K562 (cell line): Measurements from ENCODE around the gene SPEG. TPM values are rescaled to one million over a fixed set of nuclear protein-coding genes. Genes with fewer than 3 reads are reported as not detected.

Experiments used
- ATAC-seq: fragments of 200-7000 bp; cut with Tn5 transposase; 3 replicates; pipeline ENCODE4 v1.9.1; 2020; ENCODE audit warnings: moderate library complexity
- BruUV-seq: library from RNA; stranded (reverse); fragments of 400-500 nt; replicated peaks from 2 replicates; lab custom pipeline; 2021; lab: Mats Ljungman, UMichigan
- CTCF ChIA-PET: fragments of 300-600 bp; formaldehyde crosslinking; extraction: SDS; loops from one replicate; lab custom pipeline; 2021; ENCODE audit warnings: low intra/inter-chr PET ratio; lab: Yijun Ruan, JAX
- POLR2A ChIA-PET: fragments of 300-600, 350-650 bp; sonication (Branson Sonifier 250); formaldehyde crosslinking; extraction: SDS; loops from one replicate; lab custom pipeline; 2021; ENCODE audit warnings: antibody characterized with exemption, inconsistent platforms; lab: Yijun Ruan, JAX
- DNase-seq, 4 experiments: peaks; one replicate each; pipeline versions ENCODE4 v3.0.0 to v3.0.0-alpha.2; 2011 to 2018; ENCODE audit warnings: low spot score in 3 of 4, mixed read lengths in 3 of 4; ENCODE audit errors: extremely low read depth in 1 of 4
- FAIRE-seq: peaks from 2 replicates; lab custom pipeline; 2011; peaks lifted over from hg19 to GRCh38; lab: Jason Lieb, UNC
- H2AFZ ChIP-seq: 2 replicates; pipeline ENCODE4 v1.6.0; 2011; ENCODE audit warnings: low read depth, low read length, control low read depth, inconsistent platforms
- H3K27ac ChIP-seq: fragments of 200-600 bp; 3 replicates; pipeline ENCODE4 v1.8.0; 2011; ENCODE audit warnings: low read depth, mild to moderate bottlenecking, control low read depth, inconsistent platforms, low read length, moderate library complexity, mixed read lengths; ENCODE audit errors: extremely low read depth
- H3K27me3 ChIP-seq, 2 experiments: fragments of 300-600 bp in 1 of 2; 2 replicates in 1 of 2; 3 replicates in 1 of 2; pipeline versions ENCODE4 v1.6.0 to v1.8.0; 2011; ENCODE audit warnings: inconsistent platforms in 2 of 2, low read length in 2 of 2, mild to moderate bottlenecking in 1 of 2, mixed read lengths in 1 of 2, moderate library complexity in 1 of 2; ENCODE audit not compliant: control insufficient read depth in 2 of 2, insufficient read depth in 2 of 2
- H3K36me3 ChIP-seq: fragments of 300-600 bp; 3 replicates; pipeline ENCODE4 v1.8.0; 2011; ENCODE audit warnings: mild to moderate bottlenecking, low read length, inconsistent platforms; ENCODE audit not compliant: control insufficient read depth, insufficient read depth
- H3K4me1 ChIP-seq, 2 experiments: fragments of 200-600 bp in 1 of 2; replicated peaks in 1 of 2; 2 replicates in 1 of 2; 3 replicates in 1 of 2; pipeline versions ENCODE4 v1.5.1 to v1.8.0; 2011; ENCODE audit warnings: inconsistent platforms in 2 of 2, low read length in 2 of 2, mild to moderate bottlenecking in 1 of 2, mixed read lengths in 1 of 2, moderate library complexity in 1 of 2; ENCODE audit not compliant: control insufficient read depth in 2 of 2, insufficient read depth in 2 of 2
- H3K4me2 ChIP-seq: 2 replicates; pipeline ENCODE4 v1.6.1; 2011; ENCODE audit warnings: low read length, control low read depth, inconsistent platforms, mixed read lengths; ENCODE audit not compliant: insufficient read depth
- H3K4me3 ChIP-seq: fragments of 200-600 bp; sonication (generic), shearing (Covaris generic); 2 replicates; pipeline ENCODE4 v1.5.1; 2016; ENCODE audit warnings: control low read depth, inconsistent platforms
- H3K79me2 ChIP-seq: fragments of 200-600 bp; 3 replicates; pipeline ENCODE4 v1.8.0; 2011; ENCODE audit warnings: low read length, inconsistent platforms; ENCODE audit not compliant: control insufficient read depth, insufficient read depth
- H3K9ac ChIP-seq, 2 experiments: 2 replicates each; pipeline versions ENCODE4 v1.6.0 to v1.6.1; 2011; ENCODE audit warnings: low read depth in 2 of 2, low read length in 2 of 2, control low read depth in 1 of 2, inconsistent platforms in 1 of 2, mild to moderate bottlenecking in 1 of 2, mixed read lengths in 1 of 2; ENCODE audit not compliant: insufficient read depth in 1 of 2
- H3K9me1 ChIP-seq: one replicate; pipeline ENCODE4 v1.6.0; 2011; ENCODE audit warnings: inconsistent platforms, mild to moderate bottlenecking, low read length, moderate library complexity; ENCODE audit not compliant: control insufficient read depth, insufficient read depth
- H3K9me3 ChIP-seq: replicated peaks from 2 replicates; pipeline ENCODE4 v1.5.1; 2011; ENCODE audit warnings: low read depth, low read length, inconsistent platforms; ENCODE audit not compliant: control insufficient read depth, insufficient read depth
- H4K20me1 ChIP-seq: replicated peaks from 2 replicates; pipeline ENCODE4 v1.6.1; 2011; ENCODE audit warnings: low read length, inconsistent platforms, mixed read lengths; ENCODE audit not compliant: control insufficient read depth, insufficient read depth
- HDAC1 ChIP-seq, 2 experiments: fragments of 450-650 bp; IDR thresholded peaks; 2 replicates each; pipeline ENCODE4 v1.6.1; 2016 to 2017; ENCODE audit warnings: inconsistent platforms in 1 of 2, mild to moderate bottlenecking in 1 of 2, moderate library complexity in 1 of 2
- HNRNPK ChIP-seq: fragments of 200-400 bp; formaldehyde crosslinking; IDR thresholded peaks from one replicate; pipeline ENCODE4 v1.6.1; 2018; ENCODE audit warnings: mild to moderate bottlenecking, low read depth, low read length; ENCODE audit not compliant: poor library complexity, severe bottlenecking
- KLF10 ChIP-seq: fragments of 250-450 bp; sonication (Bioruptor Pico); IDR thresholded peaks from 2 replicates; pipeline ENCODE4 v1.6.1; 2021; ENCODE audit warnings: matching md5 sums
- MIER1 ChIP-seq: fragments of 450-650 bp; IDR thresholded peaks from 2 replicates; pipeline ENCODE4 v1.6.1; 2016; ENCODE audit warnings: antibody characterized with exemption, mild to moderate bottlenecking, low read depth
- PHB ChIP-seq: fragments of 250-450 bp; sonication (Bioruptor Pico); IDR thresholded peaks from 2 replicates; pipeline ENCODE4 v1.5.0; 2021
- PPARD ChIP-seq: fragments of 250-450 bp; sonication (Bioruptor Pico); IDR thresholded peaks from 2 replicates; pipeline ENCODE4 v1.8.0; 2022; ENCODE audit warnings: inconsistent platforms, mild to moderate bottlenecking, moderate library complexity
- PURB ChIP-seq: sonication (generic); formaldehyde crosslinking; IDR thresholded peaks from 2 replicates; pipeline ENCODE4 v1.9.0; 2021; ENCODE audit warnings: low read depth, mild to moderate bottlenecking, missing genetic modification reagents
- SLC30A9 ChIP-seq: fragments of 250-450 bp; sonication (Bioruptor Pico); IDR thresholded peaks from 2 replicates; pipeline ENCODE4 v1.8.0; 2022; ENCODE audit warnings: mild to moderate bottlenecking, moderate library complexity
- TAF7 ChIP-seq: fragments of 450-650 bp; IDR thresholded peaks from 2 replicates; pipeline ENCODE4 v1.6.1; 2016; ENCODE audit warnings: missing genetic modification characterization, missing compliant biosample characterization
- TEAD4 ChIP-seq, 2 experiments: sonication (generic) in 1 of 2; formaldehyde crosslinking in 1 of 2; IDR thresholded peaks; 2 replicates each; pipeline versions ENCODE4 v1.6.1 to v1.8.0; 2012 to 2022; ENCODE audit warnings: borderline replicate concordance in 1 of 2, inconsistent platforms in 1 of 2, low read length in 1 of 2, mild to moderate bottlenecking in 1 of 2, missing genetic modification reagents in 1 of 2
- WHSC1 ChIP-seq: IDR thresholded peaks from one replicate; pipeline ENCODE4 v1.6.1; 2012; ENCODE audit warnings: low read length, control low read depth, inconsistent platforms
- ZNF165 ChIP-seq: fragments of 250-450 bp; sonication (Bioruptor Pico); IDR thresholded peaks from 2 replicates; pipeline ENCODE4 v1.4.0; 2020; ENCODE audit warnings: borderline replicate concordance
- ZNF551 ChIP-seq: fragments of 250-450 bp; sonication (Bioruptor Pico); IDR thresholded peaks from 2 replicates; pipeline ENCODE4 v1.5.0; 2021; ENCODE audit warnings: mild to moderate bottlenecking, moderate library complexity
- whole genome bisulfite sequencing: fragments of 100-300 bp; shearing (Covaris generic); methylation state at CpG from one replicate; pipeline ENCODE4 v1.1.6; 2016; ENCODE audit warnings: low coverage, mixed read lengths; ENCODE audit not compliant: insufficient coverage; ENCODE audit errors: missing lambda C conversion rate; 5-methylcytosine and 5-hydroxymethylcytosine counted together
- in situ Hi-C: fragments of 300-500 bp; cut with MboI; formaldehyde crosslinking; loops from 4 replicates; pipeline ENCODE4 v1.15.0; 2018; ENCODE audit warnings: inconsistent platforms, mixed read lengths
- intact Hi-C: fragments of 100-400 bp; cut with micrococcal nuclease; formaldehyde crosslinking; loops from 2 replicates; pipeline ENCODE4 v1.14.2; 2022
- polyA plus RNA-seq, 8 experiments: library from polyadenylated mRNA; depleted of rRNA in 4 of 8; stranded (reverse) in 5 of 8; unstranded in 3 of 8; fragments of >200 nt; fragmentation: Nextera tagmentation in 2 of 8; fragmentation: Illumina TruSeq in 1 of 8; extraction: Ambion mirVana in 2 of 8; extraction: Trizol in 1 of 8; gene quantifications; 2 replicates each; pipeline versions ENCODE4 v1.2.1 to v1.2.3, GENCODE V29; 2011 to 2014; ENCODE audit warnings: inconsistent platforms in 1 of 8, missing spikeins in 1 of 8
- total RNA-seq, 7 experiments: library from RNA; depleted of rRNA in 6 of 7; stranded (reverse); fragments of >200 nt in 6 of 7; fragmentation: Illumina TruSeq in 2 of 7; extraction: Trizol in 2 of 7; gene quantifications; 2 replicates each; pipeline versions ENCODE4 v1.2.1 to v1.2.3, GENCODE V29; 2011 to 2021; ENCODE audit warnings: low replicate concordance in 1 of 7
- TF ChIP-seq, protein P1 (sequence below): sonication (generic); formaldehyde crosslinking; IDR thresholded peaks from 2 replicates; pipeline ENCODE4 v1.8.0; 2022; ENCODE audit warnings: mild to moderate bottlenecking, missing genetic modification reagents
- TF ChIP-seq, protein P2 (sequence below): fragments of 250-450 bp; sonication (Bioruptor Pico); IDR thresholded peaks from 2 replicates; pipeline ENCODE4 v1.5.0; 2021

SPEG gene
- total and polyA plus RNA-seq, 9 of the 15 experiments (the other 6 are each of a cell fraction or from before 2014, with no cell fraction given), result 0.49 to 8.7 (median 3.0) TPM

DNA sequence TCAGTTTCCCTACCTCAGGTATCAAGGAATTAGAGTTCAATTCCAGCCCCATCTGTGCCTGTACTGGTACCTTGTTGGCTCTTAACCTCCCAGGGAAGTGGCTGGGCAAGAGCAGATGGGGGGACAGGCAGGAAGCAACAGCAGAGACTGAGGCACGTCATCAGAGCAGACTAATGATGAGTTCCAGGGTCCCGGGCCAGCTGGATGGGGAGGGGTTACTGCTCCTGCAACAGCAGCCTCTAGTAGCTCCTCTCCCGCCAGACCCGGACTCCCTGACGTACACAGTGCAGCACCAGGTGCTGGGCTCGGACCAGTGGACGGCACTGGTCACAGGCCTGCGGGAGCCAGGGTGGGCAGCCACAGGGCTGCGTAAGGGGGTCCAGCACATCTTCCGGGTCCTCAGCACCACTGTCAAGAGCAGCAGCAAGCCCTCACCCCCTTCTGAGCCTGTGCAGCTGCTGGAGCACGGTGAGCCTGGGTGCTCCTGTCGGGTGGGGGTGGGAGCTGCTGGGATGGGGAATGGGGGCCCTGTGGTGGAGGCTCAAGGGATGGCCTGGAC, 38.1 kb downstream of the SPEG start:
- Histone ChIP-seq H3K27ac (no peak overlapping the region), H3K36me3 (no peaks in the 10 kb centered on the region), H3K27me3 (no peaks in the 10 kb centered on the region), H2AFZ (no peak overlapping the region), H3K9me1 (no peaks in the 10 kb centered on the region), H3K9me3 (no peaks in the 10 kb centered on the region), H3K79me2 (no peaks in the 10 kb centered on the region)
- WGBS, result 90% methylated on average over 2 of the region's 12 CpGs
- FAIRE-seq (no peak), ATAC-seq (no peak)
- POLR2A ChIA-PET, result interaction anchor here (0.5 to 0.8 kb wide), 3 partner anchors 16 to 65 kb away, joined by 3 read pairs; no protein-coding TSS in a partner anchor
- in situ Hi-C loops, result loop anchor here (10.0 kb wide), 1 partner anchor 52 kb away; no protein-coding TSS in a partner anchor
- no peak for TF ChIP-seq KLF10 (CRISPR knock-in tag)
- no peak for TF ChIP-seq PHB (CRISPR knock-in tag)
- no peak for TF ChIP-seq PPARD
- TF ChIP-seq WHSC1, result no peak
- no peak for TF ChIP-seq PURB (CRISPR knock-in tag)
- TF ChIP-seq HNRNPK, result no peak
- no peak for TF ChIP-seq TAF7
- no peak for TF ChIP-seq MIER1
- TF ChIP-seq TEAD4 (IDR thresholded peaks at IDR 0.05; ENCODE audit: low read length), result no peak
- no peak for TF ChIP-seq TEAD4 (CRISPR knock-in tag; IDR thresholded peaks at IDR 0.05; ENCODE audit: borderline replicate concordance)
- TF ChIP-seq ZNF551, result no peak
- TF ChIP-seq HDAC1 (IDR thresholded peaks at IDR 0.05), result no peak
- no peak for TF ChIP-seq ZNF165 (CRISPR knock-in tag)
- TF ChIP-seq, protein P1, sequence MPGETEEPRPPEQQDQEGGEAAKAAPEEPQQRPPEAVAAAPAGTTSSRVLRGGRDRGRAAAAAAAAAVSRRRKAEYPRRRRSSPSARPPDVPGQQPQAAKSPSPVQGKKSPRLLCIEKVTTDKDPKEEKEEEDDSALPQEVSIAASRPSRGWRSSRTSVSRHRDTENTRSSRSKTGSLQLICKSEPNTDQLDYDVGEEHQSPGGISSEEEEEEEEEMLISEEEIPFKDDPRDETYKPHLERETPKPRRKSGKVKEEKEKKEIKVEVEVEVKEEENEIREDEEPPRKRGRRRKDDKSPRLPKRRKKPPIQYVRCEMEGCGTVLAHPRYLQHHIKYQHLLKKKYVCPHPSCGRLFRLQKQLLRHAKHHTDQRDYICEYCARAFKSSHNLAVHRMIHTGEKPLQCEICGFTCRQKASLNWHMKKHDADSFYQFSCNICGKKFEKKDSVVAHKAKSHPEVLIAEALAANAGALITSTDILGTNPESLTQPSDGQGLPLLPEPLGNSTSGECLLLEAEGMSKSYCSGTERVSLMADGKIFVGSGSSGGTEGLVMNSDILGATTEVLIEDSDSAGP, result no peak
- TF ChIP-seq, protein P2, sequence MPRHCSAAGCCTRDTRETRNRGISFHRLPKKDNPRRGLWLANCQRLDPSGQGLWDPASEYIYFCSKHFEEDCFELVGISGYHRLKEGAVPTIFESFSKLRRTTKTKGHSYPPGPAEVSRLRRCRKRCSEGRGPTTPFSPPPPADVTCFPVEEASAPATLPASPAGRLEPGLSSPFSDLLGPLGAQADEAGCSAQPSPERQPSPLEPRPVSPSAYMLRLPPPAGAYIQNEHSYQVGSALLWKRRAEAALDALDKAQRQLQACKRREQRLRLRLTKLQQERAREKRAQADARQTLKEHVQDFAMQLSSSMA (CRISPR knock-in tag), result no peak
- no peak for TF ChIP-seq SLC30A9 (CRISPR knock-in tag)
- TF ChIP-seq, all 486 proteins: peak for 0
- BruUV-seq, result no TSS peak
- CTCF ChIA-PET, result no interaction called here
- Histone ChIP-seq H4K20me1 (no peaks in the 10 kb centered on the region), H3K4me2 (no peak overlapping the region), H3K4me1 (peaks cover 19 to 69% of the 10 kb centered on the region in 2 experiments; a peak in 4 of 5 replicates), H3K4me3 (no peak overlapping the region), H3K9ac (peak overlapping the region in 1 of 2 experiments; percentile 9; a peak in 1 of 4 replicates)
- intact Hi-C loops, result no loop called here
- DNase-seq, result no peak
